ENCODE results near the gene PDLIM7. TPM values are rescaled to one million over a fixed set of nuclear protein-coding genes. Genes with fewer than 3 reads are reported as not detected.
"Not testable (repeated sequence)": the region's sequence is repeated elsewhere in the genome, so short reads cannot be mapped to it uniquely, and the experiment has no call there.

Gene PDLIM7, protein sequence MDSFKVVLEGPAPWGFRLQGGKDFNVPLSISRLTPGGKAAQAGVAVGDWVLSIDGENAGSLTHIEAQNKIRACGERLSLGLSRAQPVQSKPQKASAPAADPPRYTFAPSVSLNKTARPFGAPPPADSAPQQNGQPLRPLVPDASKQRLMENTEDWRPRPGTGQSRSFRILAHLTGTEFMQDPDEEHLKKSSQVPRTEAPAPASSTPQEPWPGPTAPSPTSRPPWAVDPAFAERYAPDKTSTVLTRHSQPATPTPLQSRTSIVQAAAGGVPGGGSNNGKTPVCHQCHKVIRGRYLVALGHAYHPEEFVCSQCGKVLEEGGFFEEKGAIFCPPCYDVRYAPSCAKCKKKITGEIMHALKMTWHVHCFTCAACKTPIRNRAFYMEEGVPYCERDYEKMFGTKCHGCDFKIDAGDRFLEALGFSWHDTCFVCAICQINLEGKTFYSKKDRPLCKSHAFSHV
- 6.5 TPM for total RNA-seq

DNA sequence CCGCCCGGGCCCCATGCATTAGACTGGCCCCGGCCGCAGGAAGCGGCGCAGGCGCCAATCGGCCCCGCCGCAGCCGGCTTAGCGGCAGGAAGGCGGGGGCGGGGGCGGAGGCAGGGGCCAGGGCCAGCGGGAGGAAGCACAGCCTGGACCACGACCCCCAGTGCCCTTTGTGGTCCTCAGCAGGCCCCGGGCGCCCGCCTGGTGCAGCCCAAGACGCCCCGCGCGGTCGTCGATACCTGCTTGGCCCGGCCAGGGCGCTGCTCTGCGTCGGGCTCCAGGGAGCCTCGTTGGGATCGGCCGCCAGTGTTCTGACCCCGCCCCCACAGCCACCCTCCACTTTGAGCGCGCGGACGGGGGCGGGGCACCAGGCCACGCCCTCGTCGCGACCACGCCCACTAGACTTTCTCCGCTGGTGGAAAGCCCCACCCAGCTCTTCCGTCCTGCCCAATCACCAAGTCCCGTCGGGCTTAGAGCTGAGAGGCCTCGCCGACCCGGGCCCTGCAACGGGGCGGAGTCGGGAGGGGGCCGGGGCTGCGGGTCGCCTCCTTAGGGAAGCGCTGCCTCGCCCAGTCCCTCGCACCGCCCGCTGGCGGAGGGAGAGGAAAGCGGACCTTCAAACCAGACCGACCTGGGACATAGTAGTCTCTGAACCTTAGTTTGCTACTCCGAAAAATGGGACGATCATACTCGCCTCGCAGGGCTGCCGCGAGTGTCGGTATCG, at the start of gene PDLIM7:
Gene PDLIM7, minus strand, starts transcription at position 313 of the 721 bp plus-strand sequence. CDS start 1,092 bp downstream, outside the sequence.
- FAIRE-seq, result no peak
- peak; percentile 90 to 96 for DNase-seq (ENCODE audit: low spot score in 2 of 2)

DNA sequence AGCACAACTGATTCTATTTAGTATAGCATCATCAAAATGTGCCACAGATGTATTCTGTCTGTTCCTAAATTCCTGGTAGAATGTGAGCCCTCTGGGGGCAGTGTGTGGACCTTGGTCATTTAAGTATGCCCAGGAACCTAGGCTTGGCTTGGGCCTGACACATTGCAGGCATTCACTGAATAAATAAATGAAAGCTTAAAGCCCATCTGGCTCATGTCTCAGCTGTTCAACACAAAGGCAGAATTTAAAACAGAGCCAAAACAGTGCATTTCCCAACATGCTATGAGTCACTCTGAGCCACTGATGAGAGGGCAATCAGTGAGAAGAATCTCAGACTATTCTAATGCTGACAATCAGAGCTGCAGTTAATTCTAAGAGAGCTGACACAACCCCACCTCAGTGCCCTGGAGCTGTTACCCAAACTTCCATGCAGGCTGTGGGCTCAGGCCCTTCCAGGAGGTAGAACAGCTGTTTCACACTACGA, 48.9 kb upstream of the PDLIM7 start:
- DNase-seq (ENCODE audit: low spot score in 2 of 2) (peak in 1 of 2 donors; percentile 51), FAIRE-seq (no peak)

GRCh38 chr5:177545487-177546257, 48.3 kb upstream of the PDLIM7 start:
- DNase-seq (ENCODE audit: low spot score in 2 of 2) (no peak), FAIRE-seq (no peak)

GRCh38 chr5:177542816-177543465, 45.5 kb upstream of the PDLIM7 start:
- FAIRE-seq, result no peak
- no peak for DNase-seq (ENCODE audit: low spot score in 2 of 2)

- FAIRE-seq (no peak), DNase-seq (ENCODE audit: low spot score in 2 of 2) (no peak)
Measured at GRCh38 chr5:177540438-177540837, 43.0 kb upstream of the PDLIM7 start.

DNA sequence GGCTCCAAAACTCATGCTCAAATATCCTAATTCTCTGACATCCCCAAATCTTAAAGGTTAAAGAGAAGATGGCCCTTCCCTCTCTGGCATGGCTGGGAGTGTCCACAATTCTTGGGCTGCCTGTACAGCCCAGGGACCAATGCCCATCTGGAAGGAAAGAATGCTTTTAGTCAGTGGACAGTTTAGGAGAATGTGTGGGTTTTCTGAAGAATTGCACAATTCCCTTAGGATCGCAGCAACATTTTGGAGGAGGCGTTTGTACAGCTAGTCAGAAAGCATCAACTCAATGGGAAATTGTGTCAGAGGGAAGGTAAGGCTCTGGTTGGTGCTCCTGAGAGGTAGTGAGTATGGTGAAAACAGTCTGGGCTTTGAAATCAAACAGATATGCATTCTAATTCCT, 42.0 kb upstream of the PDLIM7 start:
- DNase-seq (ENCODE audit: low spot score in 2 of 2) (no peak), FAIRE-seq (no peak)

- no peak for FAIRE-seq
- DNase-seq (ENCODE audit: low spot score in 2 of 2), result no peak
Measured at GRCh38 chr5:177538876-177539275, 41.5 kb upstream of the PDLIM7 start.

GRCh38 chr5:177537389-177538361, 40.3 kb upstream of the PDLIM7 start:
- no peak for FAIRE-seq
- DNase-seq (ENCODE audit: low spot score in 2 of 2), result peak in 1 of 2 donors; percentile 30

- DNase-seq (ENCODE audit: low spot score in 2 of 2), result no peak
- FAIRE-seq, result no peak
Measured at GRCh38 chr5:177536386-177536785, 39.0 kb upstream of the PDLIM7 start.

GRCh38 chr5:177535125-177535524, 37.7 kb upstream of the PDLIM7 start:
- no peak for DNase-seq (ENCODE audit: low spot score in 2 of 2)

DNA sequence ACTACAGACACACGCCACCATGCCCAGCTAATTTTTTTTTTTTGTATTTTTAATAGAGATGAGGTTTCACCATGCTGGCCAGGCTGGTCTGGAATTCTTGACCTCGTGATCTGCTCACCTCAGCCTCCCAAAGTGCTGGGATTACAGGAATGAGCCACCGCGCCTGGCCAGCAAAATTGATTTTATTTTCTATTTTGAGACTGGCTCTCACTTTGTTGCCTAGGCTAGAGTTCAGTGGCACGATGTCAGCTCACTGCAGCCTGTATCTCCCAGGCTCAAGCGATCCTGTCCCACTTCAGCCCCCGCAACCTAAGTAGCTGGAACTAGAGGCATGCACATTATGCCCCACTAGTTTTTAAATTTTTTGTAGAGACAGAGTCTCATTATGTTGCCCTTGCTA, 37.0 kb upstream of the PDLIM7 start:
- FAIRE-seq; DNase-seq (ENCODE audit: low spot score in 2 of 2): not testable (repeated sequence)

More at GRCh38 chr5:177535125-177535524, 37.7 kb upstream of the PDLIM7 start:
- FAIRE-seq, result no peak

DNA sequence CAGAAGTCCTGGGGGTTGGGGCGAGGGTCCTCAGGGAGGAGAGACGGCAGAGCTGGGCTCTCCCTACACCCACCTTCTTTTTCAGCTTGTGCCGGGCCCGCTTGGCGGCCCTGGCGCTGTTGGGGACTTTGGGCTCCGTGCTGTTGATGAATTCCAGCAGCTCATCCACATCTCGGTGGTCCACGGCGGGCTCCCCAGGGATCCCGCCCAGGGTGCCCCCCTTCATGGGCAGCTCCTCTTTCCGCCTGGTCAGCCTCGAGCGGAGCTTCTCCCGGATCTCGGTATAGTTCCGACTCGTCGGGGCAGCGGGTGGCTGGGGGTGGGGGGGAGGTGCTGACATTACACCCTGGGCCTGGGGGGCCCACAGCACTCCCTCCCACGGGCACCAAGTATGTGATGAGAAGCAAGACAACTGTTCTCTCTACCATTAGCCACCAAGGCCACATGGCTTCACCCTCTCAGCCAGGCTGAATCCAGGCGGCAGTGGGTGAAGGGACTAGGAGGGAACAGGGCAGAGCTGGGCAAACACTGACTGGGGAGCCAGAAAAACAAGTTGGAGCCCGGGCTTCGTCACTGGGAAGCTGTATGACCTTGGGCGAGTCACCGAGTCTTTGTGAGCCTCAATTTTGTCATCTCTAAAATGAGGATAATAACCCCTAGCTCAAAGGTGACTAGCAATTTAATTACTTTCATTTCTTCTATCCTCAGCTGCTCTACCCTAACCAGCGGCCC, 34.0 kb upstream of the PDLIM7 start:
- FAIRE-seq (no peak), DNase-seq (ENCODE audit: low spot score in 2 of 2) (no peak)

DNA sequence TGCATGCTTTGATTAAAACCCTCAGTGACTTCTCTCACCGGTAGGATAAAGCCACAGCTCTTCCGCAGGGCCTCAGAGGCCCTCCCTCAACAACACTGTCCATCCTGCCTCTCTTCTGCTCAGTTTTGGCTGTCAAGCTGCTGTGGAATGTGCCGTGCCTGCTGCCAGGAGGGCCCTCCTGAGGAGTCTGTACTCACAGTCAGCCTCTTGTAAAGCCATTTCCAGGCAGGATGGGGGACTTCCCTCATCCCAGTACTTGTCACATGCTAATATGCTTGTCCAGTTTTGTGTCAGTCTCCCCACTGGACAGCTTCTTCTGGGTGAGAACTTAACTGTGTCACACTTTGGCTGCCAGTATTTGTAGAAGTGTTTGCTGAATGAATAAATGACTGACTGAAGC, 33.2 kb upstream of the PDLIM7 start:
- no peak for DNase-seq (ENCODE audit: low spot score in 2 of 2)
- FAIRE-seq, result no peak

- no peak for DNase-seq (ENCODE audit: low spot score in 2 of 2)
- no peak for FAIRE-seq
Measured at GRCh38 chr5:177529247-177530203, 32.1 kb upstream of the PDLIM7 start.

GRCh38 chr5:177528631-177529030, 31.2 kb upstream of the PDLIM7 start:
- FAIRE-seq, result no peak

GRCh38 chr5:177527595-177527994, 30.2 kb upstream of the PDLIM7 start:
- no peak for FAIRE-seq
- DNase-seq (ENCODE audit: low spot score in 2 of 2), result no peak

More at GRCh38 chr5:177528631-177529030, 31.2 kb upstream of the PDLIM7 start:
- DNase-seq (ENCODE audit: low spot score in 2 of 2), result no peak

GRCh38 chr5:177526791-177527190, 29.4 kb upstream of the PDLIM7 start:
- FAIRE-seq, result no peak

More at GRCh38 chr5:177526791-177527190, 29.4 kb upstream of the PDLIM7 start:
- DNase-seq (ENCODE audit: low spot score in 2 of 2), result no peak

All from frontal cortex (tissue), 4 donors.